ENCODE results near the gene RRAGD.

RRAGD gene

DNA sequence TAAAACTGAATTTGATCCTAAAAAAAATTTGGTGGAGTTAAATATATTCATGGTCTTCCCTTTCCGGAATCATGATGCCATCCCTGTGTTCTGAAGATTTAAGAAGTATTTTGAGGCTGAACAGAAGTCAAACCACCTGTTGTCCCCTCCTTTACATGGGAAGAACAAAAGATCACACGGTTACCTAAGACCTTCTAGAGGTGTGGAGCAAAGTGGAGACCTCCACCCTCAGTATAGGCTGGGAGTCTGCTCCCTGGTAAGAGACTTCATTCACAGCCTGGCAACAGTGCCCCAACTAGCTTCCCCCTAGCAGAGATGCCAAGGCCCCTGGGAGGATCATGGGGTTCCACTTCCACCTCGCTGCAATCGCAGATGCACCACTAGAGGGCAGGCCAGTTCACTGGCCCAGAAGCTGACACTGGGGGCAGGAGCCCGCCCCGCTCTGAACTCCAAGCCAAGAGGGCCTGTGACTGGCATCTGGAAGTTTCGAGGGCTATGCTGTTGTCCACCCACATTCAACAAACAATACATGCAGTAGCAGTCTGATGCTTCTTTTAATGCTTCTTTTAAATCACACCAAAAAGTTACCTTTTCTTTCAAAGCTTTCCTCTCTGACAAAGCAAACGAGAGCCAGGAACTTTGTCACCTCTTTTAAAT, 40.1 kb downstream of the RRAGD start:
- peak; percentile 80 for DNase-seq

DNA sequence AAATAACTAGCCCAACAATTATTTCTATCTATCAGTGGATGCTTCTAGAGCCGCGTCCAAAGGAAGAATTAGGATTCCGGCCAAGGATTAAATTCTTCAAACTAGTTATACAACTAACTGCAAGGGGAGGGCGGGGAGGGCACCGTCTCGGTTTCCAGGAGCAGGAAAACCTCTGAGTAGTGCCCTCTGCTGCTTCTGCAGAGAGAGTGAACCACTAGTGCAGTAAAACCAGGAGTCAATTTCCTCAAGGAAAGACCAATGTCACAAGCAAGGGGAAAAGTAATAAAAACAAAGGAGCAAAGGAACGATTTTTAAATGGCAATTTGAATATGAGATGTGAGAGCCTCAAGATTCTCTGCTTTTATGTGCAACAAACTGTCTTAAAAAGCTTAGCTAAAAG, 43.1 kb downstream of the RRAGD start:
- DNase-seq, result no peak

DNA sequence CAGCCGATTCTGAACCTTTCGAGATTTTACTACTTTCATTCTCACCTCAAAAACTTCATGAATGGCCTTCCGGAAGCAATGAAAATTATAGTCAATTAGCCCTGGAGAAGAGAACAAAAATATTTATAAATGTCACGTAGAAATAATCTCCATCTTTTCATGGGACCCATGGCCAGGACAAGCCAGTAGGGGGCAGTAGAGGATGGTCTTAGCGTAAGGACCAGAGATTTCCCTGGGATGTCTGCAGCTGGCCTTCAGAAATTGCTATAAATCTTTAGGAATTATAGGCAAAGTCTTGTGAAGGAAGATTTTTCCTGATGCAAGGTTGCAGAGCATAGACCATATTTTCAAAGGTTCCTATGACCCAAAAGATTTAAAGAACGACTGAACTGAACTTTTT, 44.0 kb downstream of the RRAGD start:
- peak; percentile 22 for DNase-seq

DNA sequence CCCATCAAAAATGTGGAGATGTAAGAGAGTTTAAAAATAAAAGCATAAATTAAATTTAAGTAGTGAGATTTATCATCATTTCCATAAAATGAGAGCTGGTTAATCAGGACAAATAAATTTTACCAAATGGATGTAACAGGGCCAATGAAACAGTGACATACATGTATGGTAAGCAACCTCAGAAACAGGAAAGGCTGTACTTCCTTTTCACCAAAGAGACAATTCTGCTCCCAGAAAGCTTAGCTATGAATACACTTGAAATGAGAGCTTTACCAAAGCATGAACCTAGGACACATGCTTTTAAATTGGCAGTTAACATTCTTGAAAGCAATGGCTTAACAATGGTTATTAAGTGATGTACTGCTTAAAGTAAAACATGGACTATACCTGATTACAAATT, 47.5 kb downstream of the RRAGD start:
- no peak for DNase-seq

DNA sequence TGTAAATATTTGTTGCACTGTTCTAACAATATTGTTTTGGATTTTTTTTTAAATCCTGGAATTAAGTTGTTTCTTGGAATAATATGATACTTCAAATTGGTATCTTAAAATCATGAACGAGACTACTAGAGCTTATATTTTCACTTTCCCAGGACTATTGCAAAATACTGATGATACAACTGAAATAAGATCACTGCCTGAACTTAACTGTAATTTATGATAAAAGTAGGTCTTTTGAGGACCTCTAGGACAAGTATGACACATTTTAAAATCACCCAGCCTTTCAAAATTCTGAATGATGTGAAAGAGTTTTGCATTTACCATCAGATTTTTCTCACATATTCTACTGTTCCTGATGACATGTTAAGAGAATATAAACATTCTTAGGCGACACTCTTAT, 50.9 kb downstream of the RRAGD start:
- DNase-seq, result no peak

DNA sequence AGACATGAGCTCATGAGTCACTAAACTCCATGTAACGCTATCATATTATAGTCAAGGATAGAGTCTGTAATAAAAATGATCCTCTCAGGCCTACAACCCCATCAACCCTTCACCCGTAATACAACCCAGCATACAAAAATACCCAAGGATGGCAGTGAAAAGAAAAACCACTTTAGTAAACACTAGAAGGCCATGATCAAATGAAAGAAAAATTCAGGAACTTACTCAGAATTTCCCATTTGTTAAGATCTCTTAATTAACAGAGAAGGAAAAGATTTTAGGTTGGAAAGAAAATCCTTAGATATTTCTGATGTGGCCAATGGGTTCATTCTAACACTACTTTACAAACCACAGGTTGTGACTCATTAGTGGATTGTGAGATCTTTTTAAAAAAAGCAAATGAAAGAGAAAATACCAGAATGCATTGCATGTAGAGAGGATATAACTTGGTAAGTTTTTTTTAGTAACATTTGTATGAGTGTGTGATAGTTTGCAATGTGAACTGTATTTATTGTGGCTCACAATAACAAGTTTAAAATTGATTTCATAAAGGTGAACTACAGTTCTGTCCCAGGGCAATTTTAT, 51.6 kb downstream of the RRAGD start:
- no peak for DNase-seq

DNA sequence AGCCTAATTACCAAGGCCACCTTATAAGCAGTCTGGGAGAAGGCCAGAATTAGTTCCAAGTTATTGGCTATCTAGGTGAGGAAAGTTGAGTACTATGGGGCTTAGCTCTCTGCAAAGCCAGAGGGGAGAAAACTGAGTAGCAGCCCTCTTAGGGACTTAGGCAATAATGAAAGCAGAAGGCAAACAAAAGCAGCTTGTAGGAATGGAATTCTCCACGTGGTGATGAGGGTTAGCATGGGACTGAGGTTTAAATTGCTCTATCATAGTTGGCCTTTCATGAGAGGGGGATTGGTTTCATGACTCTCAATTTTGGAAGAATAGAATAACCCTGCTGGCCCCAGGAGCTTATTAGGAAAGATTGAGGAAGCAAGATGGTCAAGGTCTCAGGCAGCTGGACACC, 52.5 kb downstream of the RRAGD start:
- no peak for DNase-seq

DNA sequence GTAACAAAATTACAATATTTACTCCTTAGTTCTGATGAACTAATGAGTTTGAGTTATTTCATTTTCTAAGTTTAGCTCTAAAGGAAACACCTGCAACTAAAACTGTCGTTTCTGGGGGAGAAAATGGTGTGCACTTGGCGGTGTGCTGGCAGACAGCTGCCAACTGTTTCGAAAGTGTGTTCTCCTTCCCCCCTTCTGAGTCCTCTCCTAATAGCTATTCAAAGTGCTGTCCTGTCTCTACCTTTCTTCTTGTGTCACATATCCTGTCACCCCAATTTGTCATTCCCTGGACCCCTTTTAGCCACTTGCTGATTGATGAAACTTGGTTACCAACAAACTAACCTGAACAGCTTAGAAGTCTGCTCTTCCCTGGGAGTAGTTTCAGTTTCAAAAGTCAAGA, 54.7 kb downstream of the RRAGD start:
- no peak for DNase-seq

DNA sequence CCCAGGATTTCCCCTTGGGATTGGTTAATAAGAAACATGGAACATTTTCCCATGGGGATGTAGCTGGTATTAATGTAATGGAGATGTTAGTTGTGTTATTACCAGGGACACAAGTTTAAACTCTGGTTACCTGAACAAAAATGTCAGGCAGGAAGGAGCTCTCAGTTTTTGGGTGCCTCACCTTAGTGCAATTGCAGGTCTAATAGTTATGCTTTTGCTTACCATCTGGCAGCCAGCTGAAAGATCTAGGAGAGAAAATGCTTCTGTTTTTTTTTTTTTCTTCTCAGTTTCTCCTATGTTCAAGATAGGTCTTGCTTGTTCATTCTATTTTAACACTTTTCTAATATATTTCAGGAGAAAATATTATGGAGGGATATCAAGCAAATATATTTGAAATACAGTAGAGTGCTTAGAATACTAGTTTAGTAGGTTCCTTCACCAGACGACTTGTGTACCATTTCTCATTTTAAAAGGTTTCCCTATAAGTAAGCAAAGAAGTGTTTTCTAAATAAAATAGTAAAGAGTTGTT, 55.4 kb downstream of the RRAGD start:
- DNase-seq, result no peak

DNA sequence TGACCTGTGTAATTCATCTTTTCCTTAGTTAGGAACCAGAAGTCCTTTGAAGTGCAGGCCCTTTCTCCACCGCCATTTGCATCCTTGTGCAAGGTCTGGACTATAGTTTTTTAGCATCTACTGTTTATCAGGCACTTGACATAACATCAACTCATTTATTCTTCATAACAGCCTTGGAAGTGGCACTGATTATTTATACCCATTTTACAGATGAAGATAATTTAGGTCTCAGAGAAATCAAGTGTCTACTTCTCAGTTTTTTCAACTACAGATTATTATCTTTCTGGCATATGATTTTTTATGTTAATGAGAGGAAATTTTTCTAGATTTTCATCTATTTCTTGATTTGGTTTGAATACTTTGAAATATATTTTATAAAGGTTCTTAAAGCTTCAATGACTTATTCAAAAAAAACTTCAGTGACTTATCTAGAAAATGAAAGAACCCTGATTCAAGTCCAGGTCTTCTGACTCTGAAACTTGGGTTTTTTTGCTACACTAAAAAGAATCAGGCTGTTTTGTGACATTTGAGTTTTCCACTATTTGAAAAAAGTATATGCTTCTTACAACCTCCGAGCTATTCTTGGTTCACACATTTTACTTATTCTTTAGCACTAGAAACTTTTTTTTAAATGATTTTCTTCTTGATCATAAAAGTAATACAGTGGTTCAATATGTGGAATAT, 56.4 kb downstream of the RRAGD start:
- DNase-seq, result no peak

DNA sequence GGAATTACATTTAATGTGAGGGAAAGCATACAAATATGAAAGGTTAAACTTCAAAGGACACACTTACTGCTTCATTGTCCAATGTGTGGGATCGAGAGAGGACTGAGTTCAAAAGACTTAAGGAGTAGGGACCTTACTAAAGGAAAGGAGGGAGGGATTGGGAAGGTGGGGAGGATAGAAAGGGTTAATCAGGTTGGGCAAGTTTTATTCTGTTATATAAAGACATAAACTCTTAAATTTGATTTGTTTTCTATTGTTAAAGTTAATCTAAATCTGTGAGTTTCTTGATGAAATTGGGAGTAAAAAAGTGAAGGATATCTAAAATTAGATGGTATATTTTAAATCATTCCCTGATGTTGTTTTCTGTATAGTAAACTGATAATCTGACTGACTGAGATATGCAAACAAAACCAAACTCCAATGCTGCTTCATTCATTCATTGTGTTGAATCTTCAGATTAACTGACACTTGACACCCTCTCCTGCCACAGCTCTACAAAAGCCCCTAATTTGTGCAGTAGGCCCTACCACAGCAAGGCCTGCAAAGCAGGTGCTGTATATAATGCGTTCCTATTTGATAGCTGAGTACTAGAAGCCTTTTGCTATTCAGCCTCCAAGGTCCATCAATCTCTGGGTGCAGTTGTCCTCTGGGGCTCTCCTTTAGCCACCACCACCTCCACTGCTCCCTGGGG, 58.2 kb downstream of the RRAGD start:
- DNase-seq, result peak; percentile 61

DNA sequence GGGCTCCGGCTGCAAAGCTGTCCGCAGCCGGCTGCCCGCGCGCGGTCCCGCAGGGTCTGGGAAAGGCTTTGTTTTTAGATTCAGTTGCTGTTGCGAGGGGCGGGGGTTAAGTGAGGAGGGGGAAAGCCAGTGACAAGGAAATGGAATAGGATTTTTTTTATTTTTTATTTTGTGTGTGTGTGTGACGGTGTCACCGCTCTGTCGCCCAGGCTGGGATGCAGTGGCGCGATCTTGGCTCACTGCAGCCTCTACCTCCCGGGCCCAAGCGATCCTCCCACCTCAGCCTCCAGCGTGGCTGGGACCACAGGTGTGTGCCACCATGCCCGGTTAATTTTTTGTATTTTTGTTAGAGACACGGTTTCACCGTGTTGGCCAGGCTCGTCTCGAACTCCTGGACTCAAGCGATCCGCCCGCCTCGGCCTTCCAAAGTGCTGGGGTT, 58.9 kb downstream of the RRAGD start:
- no peak for DNase-seq

DNA sequence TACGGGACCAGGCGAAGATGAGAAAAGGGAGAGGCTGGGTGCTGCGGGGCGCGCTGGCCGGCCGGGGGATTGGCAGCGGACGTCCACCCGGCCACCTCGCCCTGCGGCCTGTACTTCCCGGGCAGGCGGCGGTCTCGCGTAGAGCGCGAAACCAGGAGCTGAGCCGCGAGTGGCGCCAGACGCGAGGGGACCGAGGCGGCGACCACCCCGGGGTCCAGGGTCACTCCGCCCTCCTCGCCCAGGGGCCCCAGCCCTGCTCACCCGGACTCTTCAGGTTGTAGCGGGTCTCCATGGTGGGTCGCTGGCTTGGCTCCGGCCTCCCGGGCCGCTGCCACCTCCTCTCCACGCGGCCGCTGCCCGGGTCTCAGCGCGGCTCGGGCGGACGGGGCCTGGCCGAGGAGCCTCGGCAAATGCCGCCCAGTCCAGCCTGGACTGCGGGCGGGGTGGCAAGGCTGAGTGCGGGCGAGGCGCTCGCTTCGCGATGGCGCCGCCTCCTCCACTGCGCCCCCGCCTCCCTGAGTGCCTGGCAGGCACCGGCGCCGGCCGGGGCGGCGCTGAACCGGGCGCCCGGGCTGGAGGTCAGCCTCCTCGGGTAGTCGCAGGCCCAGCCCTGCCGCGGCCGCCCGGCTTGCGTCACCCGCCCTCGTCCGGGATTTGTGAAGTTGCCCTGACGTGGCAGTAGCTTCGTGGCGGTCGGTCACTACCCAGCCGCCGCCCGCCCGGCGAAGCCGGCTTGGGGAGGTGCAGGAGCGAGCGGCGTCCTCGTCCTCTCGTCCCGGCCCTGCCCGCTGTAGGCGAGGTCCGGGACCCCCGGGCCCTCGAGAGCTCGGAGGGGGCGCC, 59.6 kb downstream of the RRAGD start, which contains the start of gene UBE2J1:
Gene UBE2J1, minus strand, starts transcription at position 445 of the 840 bp plus-strand sequence. Its CDS starts 153 bp downstream, at position 292.
- peak; percentile 44 for DNase-seq

DNA sequence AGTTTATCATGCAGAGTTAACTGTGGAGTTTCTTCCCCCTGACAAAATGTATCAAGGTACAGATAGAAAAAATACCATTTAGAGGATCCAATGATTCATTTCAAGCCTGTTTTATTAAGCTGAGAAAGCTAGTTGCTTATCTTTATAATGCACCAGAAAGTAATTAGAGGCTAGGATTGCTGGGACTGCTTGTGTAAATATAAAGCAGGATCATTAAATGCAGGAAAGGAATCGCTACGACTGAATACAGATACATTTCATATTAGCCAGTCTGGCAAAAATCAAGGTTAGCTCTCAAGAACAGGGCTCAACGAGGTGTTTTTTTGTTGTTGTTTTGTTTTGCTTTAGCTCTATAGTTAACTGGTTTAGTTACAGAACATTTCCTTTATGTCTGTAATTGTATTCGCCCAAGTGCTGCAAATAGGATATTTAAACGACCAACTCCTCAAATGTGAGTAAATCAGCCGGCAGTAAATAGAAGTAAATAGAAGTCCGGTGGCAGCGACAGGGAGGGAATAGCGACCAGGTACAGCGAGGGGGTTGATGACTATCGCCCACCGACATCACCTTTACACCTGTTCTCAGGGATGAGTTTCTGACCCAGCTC, 60.3 kb downstream of the RRAGD start:
- DNase-seq, result no peak

DNA sequence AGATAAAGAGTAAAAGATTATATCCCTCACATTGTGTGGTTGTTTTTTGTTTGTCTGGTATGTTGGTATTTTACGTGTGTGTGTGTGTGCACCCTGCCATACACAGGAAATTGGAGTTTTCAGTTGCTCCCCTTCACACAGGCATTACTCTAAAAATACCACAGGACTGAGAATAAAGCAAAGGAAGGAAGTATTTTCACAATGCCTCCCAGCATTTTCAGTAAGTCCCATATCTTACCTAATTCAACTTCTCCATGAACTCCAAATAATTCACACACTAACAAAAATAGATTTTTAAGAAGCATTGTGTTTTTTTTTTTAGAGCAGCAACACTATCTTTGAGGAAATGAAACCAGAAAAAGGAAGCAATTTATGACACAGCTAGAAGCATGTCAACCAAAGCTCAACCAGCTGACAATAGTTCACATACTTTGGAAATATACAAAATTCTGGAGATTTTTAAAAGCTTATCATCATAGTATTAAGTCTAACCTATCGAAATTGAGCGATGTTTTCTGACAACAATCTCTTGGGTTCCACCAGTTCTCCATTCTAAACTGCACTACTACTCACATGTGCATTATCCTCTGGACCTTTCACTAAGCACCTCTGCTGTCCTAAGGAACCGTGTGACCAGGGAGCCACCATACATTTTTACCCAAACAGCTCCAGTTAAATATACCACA, 61.6 kb downstream of the RRAGD start:
- no peak for DNase-seq

DNA sequence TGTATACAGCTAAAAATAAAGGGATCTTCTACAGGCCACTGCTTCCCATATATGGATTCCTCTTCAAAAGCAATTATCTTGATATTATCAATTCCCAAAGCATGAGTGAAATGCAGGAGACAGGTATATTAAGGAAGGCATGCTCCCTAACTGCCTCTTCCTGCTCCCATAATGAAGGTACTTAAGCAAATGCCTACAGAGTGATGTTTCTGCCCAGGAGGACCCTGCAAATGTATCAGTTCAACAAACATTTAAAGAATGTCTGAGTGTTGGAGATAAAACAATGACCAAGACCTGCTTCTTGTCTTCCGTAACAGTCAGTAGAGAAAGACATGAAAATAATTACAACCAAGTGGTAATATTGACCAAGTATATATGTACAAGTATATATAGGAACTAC, 63.7 kb downstream of the RRAGD start:
- DNase-seq, result no peak

DNA sequence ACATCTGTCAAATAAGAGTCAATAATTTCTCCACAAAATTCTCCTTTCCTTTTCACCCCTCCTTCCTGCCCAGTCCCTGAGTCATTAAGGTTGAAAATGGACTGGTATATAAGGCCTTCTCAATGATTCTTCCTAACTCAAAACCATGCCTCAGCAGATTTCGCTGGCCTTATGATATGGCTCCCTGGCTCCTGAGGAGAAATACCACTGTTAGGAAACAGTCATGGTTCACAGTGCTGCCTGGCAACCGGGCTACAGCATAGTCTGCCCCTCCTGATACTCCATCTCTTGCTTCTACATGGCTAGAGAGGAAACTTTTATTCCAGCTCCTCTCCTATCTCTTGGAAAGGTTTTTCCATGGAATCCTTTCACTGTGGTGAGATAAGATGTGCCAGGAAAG, 64.2 kb downstream of the RRAGD start:
- no peak for DNase-seq

DNA sequence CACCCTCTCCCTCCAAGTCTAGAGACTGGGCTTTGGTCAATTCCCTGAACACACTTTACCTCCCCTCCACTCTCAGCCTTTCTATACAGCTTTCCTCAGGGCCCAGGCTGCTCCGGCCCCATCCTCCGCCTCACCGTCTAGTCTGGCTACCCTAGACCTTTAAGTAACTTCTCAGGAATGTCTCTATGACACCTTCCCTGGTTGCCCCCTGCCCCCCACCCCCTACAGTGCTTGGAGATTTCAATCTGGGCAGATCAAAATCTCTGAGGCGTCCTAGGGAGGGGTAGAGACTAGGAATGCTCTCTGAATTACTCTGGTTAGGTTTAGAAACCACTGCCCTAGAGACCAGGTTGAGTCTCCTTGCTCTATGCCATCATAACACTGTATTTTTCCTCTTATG, 65.6 kb downstream of the RRAGD start:
- DNase-seq, result no peak

DNA sequence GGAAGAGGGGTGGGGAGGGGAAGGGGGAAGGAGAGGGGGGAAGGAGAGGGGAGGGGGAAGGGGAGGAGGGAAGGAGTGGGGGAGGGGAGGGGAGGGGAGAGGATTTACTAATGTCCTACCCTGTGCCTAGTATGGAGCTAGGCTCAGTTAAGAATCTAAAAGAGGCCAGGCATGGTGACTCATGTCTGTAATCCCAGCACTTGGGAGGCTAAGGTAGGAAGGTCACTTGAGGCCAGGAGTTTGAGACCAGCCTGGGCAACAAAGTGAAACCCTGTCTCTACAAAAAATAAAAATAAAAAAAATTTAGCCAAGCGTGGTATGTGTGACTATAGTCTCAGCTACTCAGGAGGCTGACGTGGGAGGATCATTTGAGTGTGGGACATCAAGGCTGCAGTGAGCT, 72.5 kb downstream of the RRAGD start:
- DNase-seq, result no peak

DNA sequence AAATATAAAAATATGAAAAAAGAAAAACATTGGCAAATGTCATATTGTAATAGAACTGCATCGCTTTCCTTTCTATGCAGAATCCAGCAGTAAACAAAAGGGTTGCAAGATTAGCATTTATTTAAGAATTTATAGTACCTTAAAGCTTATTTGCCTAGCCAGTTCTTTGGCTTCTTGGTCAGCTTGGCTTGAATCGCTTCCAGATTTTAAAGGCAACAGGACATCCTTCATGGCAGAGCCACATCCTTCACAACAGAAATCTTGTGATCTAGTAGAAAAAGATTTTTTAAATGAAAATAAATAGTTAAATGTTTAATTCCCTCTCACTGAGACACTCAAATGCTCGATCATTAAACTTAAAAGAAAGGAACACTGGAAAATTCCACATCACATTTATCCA, 76.9 kb downstream of the RRAGD start:
- no peak for DNase-seq

DNA sequence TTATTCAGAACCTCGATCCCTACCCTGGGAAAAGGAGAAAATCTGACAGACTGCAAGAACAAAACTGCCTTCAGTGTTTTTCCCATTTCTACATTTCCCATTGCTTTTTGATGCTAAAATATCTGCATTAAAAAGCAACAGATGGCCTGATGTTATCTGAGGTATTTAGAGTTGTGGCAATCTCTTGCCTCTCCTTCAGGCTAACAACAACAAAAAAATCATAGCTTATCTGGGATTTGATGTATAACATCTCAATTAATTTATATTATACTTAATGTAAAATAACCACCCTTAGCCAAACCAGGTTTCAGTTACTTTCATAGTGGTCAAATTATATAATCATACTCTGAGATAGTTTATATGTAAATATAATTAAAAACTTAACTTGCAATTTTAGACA, 81.2 kb downstream of the RRAGD start:
- DNase-seq, result no peak

DNA sequence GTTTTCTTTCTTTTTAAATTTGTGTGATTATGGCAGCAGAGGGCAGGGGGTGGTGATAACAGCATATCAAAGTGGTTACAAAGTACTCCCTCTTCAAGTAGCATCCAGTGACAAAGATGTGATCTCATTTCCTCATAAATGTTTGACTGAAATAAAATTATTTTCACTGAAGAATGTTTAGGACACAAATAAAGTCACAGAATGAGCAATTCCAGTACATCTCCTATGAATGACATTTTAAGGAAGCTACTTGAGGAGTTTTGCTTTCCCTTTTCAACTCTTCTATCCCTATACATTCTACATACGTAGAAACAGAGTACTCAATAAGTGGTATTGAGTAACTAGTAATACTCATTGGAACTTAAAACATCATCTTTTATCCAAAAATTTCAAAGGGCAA, 83.1 kb downstream of the RRAGD start:
- DNase-seq, result no peak

Data from NCI-H2029 treated with DMSO at 0.1 percent for 48 hours (cell line).